Hematopoietic multipotent progenitor cell treated with erythropoietin and hydrocortisone succinate and interleukin-3 and kit ligand, for 8 days (in vitro differentiated cells): ENCODE measurements around the gene IFITM10.

ENCODE experiments used
- DNase-seq: peaks from one replicate; pipeline ENCODE4 v3.0.0-alpha.2; 2015

IFITM10 gene

GRCh38 chr11:1736447-1736992, 13.9 kb downstream of the IFITM10 start:
- no peak for DNase-seq

GRCh38 chr11:1735271-1735670, 15.1 kb downstream of the IFITM10 start:
- no peak for DNase-seq

DNA sequence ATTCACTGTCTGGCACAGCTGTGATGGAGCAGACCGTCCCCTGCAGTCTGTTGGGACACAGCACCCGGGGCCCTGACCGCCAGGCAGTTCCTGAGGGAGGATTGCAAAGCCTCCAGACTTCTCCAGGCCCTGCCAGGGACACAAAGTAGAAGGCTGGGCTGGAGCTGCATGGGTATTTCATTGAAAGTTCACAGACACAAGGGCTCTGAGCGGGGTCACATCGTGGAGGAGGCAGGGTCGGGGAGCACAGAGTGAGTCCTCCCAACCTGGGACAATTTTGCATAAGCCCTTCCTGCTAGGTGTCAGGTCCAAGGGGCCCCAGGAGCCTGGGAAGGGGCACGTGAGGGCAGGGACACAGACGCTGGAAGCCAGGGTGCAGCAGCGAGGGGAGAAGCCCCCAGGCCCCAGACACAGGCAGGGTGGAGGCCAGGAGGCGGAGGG, 15.7 kb downstream of the IFITM10 start:
- DNase-seq, result no peak

GRCh38 chr11:1733716-1734640, 16.4 kb downstream of the IFITM10 start:
- no peak for DNase-seq

- no peak for DNase-seq
Observed at GRCh38 chr11:1733009-1733715, 17.2 kb downstream of the IFITM10 start.

GRCh38 chr11:1732418-1733008, 17.9 kb downstream of the IFITM10 start:
- no peak for DNase-seq

- no peak for DNase-seq
Observed at GRCh38 chr11:1731451-1732059, 18.8 kb downstream of the IFITM10 start.

DNA sequence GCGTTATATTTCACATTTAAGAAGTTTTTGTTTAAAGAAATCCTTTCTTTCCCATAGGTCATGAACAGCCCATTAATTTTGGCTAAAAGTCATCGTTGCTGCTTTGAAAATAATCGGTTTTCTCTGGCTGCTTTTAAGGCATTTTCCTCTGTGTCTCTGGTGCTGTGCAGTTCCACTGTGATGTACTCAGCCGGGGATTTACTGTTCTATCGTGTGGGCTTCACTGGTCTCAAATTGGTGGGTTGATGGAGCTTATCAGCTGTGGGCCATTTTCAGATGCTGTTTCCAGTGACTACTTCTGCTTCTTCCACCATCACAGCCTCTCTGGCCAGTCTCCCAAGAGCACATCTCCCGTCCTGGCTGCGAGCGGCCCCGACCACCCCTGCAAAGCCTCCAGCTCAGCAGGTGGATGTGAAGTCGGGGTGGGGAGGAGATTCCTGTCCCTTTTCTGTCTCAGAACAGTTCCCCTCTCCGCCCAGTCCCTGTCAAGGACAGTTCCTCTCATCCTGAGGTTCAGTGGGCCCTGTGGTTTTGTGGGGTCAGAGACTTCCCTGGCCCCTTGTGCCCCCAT, 20.3 kb downstream of the IFITM10 start:
- DNase-seq, result no peak

DNA sequence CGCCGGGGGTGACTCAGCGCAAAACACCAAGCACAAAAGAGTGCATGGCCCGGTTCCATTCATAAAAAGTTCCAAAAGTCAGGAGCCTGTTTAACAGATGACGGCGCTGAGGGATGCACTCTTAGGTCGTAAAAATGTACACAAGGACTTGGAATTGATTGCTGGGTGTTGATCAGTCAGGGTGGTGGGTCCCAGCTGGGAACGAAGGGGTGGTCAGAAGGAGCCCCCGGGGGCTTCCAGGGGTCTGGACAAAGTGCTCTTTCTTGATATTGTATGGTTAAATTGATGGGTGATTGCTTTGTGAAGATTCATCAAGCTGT, 20.7 kb downstream of the IFITM10 start:
- no peak for DNase-seq

DNA sequence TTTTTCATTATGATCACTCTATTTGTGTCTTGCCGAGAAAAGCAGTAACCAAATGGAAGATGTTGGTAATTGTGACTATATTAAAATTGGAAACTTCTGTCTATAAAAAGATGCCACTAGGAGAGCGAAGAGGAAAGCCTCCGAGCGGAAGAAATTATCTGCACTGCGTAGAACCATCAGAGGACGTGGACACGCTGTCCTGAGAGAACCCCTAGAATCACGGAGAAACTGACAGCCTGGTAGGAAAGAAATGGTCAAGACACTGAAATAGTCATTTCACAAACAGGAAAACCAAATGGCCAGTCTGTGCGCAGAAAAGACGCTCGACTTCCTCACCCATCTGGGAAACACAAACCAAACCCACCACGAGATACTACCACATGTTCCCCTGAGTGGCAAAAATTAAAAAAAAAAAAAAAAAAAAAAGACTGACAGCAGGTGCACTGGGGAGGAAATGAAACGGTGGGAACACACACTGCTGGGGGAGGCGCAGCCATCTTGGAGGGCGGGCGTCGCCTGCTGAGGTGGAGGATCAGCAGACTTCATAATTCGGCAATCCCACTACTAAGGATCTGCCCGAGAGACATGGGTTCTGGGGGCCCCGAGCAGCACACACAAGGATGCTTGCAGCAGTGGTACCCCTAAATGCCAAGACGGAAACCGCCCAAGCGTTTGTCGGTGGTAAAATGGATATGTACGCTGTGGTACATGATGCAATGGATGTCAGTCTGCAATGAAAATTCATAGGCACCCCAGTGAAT, 21.3 kb downstream of the IFITM10 start:
- DNase-seq, result no peak

DNA sequence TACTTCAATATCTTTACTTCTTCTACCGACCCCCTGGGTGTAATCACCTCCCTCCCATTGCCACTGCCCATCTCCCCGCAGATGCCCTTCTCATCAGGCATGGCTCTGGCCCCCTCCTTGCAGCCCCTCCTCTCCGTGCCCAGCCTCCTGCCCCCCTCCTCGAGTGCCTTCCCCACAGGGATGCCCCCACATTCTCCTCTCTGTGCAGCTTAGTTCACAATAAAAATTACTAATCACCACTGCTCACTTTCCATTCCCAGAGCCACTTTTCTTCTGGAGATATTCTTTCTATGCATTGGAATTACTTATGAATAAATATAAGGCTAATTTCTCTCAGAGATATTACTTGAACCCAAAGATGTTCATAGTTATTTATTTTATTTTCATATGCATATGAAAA, 22.1 kb downstream of the IFITM10 start:
- no peak for DNase-seq

GRCh38 chr11:1727861-1728260, 22.5 kb downstream of the IFITM10 start:
- no peak for DNase-seq

- no peak for DNase-seq
Observed at GRCh38 chr11:1727096-1727690, 23.2 kb downstream of the IFITM10 start.

DNA sequence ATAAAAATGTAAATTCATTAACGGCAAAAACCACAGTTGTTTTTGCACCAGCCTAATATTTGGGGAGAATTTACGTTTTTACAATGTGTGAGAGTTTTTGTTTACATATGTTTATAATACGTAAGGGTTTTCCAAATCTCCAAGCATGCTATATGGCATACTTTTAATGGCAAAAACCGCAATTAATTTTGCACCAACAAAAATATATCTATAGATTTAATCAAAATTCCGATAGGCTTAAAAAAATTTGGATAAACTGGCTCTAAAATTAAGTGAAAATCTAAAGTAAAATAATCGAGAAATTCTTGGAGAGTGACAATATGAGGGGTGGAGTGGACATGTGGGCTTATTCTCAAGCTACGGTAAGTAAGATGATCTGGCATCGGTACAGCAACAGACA, 30.6 kb downstream of the IFITM10 start:
- DNase-seq, result no peak

DNA sequence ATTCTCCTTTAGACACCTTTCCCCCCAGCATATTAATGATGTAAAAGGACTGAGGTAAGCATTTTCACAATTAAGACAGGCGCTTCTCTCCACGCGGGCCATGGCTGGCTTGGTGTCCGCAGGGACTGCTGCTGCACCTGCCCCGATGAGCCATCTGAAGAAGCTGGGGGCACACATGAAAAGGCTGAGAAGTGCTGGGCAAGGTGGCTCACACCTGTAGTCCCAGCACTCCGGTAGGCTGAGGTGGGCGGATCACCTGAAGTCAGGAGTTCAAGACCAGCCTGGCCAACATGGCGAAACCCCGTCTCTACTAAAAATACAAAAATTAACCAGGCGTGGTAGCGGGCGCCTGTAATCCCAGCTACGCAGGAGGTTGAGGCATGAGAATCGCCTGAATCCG, 32.1 kb downstream of the IFITM10 start:
- DNase-seq, result no peak

DNA sequence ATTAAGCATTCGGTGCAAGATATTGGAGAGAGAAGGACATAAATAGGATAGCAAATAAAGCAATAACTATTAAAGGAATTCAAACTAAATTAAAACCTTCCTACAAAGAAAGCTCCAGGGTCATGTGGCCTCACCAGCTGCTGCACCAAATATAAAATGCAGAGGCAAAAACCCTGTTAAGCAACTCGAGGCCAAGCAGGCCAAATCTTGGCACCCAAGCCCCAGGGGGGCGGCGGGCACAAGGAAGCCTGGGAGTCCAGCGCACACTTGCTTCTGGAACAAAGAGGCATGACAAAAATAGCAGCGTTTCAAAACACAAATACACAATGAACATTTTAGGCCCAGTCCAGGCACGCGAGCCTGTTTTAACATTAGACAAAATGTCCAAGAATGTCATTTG, 32.6 kb downstream of the IFITM10 start:
- DNase-seq, result no peak

- DNase-seq, result no peak
Observed at GRCh38 chr11:1714908-1715885, 35.2 kb downstream of the IFITM10 start.

DNA sequence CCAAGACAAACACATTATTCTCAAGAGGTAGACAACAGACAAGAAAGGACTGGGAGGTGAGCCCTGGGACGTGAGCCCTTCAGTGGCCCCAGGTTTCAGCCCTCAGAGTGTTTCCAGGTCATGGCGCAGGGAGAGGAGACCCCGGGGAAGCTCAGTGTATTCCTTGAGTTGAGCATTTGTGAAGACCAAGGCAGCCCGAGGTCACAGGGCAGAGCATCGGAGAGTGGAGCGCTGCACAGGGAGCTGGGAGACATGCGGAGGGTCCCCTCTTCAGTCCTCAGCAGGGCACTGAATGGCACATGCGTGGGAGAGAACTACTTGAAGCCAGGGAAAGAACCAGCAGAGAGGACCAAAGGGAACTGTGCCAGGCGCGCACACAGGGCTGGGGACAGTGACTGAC, 41.7 kb downstream of the IFITM10 start:
- DNase-seq, result no peak

DNA sequence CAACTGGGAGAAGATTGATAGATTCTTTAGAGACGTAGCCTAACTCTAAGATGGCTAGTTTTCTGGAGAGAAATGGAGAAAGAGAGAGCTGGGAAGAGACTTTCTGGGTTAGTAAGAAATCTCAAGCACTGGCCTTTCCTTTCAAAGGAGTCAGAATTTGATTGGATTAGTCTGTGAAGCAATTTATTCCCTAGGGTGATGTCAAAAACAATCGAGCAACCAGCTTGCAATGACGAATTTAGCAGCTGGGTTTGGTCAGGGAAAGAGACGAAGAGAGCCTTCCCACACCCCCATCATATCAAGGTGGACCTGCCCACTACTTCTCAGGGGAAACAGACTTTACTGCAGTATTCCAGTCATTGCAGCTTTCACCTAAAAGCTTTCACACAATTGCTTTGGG, 42.6 kb downstream of the IFITM10 start:
- no peak for DNase-seq

GRCh38 chr11:1706634-1707400, 43.6 kb downstream of the IFITM10 start:
- peak; percentile 48 for DNase-seq
